GM21423 (cell line): Measurements from ENCODE around the gene TCTN3.
"Not testable (repeated sequence)": the region's sequence is repeated elsewhere in the genome, so short reads cannot be mapped to it uniquely, and the experiment has no call there.

Experiments
- ATAC-seq: cut with Tn5 transposase; IDR thresholded peaks from one replicate; pipeline ENCODE4 v1.9.1; 2021; ENCODE audit warnings: mild to moderate bottlenecking, moderate library complexity; ENCODE audit not compliant: unreplicated experiment

The TCTN3 gene

DNA sequence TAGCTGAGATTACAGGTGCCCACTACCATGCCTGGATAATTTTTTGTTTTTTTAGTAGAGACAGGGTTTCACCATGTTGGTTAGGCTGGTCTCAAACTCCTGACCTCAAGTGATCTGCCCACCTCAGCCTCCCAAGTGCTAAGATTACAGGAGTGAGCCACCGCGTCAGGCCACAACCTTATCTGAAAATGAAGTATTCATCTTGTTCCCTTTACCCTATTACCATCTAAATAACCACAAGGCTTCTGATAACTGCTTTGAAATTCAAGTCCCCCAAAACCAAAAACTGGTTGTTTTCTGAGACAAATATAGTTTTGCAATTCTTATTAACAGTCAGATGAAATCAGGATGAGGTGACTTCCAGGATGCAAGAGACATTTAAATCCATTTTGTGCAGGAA, 2.4 kb downstream of the TCTN3 start:
- ATAC-seq = no peak

DNA sequence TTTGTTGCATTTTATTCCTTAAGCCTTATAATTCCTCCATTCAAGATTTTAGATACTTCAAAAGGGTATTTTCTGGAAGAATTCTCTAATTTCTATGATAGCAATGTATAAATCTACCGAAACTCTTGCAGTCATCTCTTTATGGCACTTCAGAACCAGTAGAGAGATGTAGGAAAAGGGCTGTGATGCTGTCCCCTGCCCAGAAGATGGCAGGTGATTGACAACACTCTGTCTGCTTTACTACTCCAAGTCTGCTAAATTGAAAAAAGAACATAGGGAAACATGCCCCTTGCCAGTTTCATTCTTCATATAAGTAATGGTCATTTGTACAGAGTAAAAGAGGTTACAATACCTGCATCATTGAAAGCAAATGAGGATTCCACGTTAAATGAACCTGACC, 5.1 kb downstream of the TCTN3 start:
- no peak for ATAC-seq

DNA sequence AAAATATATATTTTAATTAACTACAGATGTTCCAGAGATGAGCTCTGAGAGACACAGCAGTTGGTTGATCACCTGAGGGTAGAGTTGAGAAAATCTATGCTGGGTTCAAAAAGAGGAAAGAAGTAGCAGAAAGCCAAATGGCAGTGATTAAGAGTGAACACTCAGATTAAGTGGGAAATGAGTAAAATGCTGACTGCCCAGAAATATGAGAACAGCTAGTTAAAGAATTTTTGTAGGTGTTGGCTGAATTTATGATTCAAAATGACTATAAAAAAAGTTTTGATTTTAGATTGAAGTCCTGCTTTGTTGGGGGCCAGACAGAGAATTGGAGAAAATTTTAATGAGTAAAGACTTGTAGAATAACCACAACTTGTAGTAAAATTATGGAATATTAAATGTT, 9.8 kb downstream of the TCTN3 start:
- no peak for ATAC-seq

DNA sequence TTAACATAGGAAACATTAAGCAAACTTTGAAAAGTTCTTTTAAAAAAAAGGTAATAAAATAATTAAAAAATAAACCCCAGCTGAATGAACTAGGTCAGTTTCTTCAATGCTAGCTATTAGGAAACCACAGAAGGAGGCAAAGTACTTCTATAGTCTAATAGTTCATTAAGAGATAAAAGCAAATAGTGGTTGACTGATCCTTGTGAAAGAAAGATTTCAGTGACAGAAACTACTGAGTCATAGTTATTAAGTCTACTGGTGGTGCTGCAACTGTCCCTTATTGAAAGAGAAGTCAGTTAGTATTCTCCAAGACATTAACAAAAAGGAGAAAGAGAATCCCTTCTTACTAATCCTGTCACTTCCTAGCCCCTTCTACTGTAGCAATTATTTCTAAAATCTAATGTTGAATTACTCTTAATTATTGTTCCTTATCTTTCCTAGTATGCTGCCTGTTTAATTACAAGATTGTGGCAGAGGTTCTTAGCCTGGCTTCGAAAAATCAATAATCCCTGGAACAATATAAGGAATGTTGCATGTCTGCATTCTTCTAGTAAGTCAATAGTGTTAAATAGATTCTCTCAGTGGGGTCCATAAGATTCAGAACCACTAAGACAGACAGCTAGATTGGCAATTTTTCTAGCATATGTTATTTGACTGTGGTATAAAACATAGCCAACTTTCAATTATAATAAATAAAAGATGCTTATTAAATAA, 18.2 kb downstream of the TCTN3 start:
- no peak for ATAC-seq

DNA sequence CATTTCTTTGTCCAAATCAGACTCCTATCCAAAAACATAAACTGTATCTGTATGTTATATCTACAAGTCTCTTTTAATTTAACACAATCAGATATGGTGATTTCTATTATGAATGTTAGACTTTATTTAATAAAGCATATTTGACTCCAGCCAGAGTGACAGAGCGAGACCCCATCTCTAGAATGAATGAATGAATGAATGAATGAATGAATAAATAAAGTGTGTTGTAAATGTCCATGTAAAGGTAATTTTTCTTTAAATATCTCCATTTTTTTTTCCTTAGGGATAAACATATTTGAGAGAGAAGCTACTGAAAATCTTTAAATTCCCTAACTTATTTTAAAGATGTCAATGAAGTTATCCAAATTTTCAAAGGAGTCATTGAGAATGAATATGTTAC, 19.1 kb downstream of the TCTN3 start:
- no peak for ATAC-seq

DNA sequence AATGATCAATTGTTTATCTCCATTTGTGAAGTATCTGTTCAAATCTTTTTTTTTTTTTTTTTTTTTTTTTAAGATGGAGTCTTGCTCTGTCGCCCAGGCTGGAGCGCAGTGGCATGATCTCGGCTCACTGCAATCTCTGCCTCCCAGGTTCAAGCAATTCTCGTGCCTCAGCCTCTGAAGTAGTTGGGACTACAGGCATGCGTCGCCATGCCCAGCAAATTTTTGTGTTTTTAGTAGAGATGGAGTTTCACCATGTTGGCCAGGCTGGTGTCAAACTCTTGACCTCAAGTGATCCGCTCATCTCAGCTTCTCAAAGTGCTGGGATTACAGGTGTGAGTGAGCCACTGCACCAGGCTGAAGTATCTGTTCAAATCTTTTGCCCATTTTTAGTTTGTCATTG, 21.1 kb downstream of the TCTN3 start:
- not testable (repeated sequence) for ATAC-seq

DNA sequence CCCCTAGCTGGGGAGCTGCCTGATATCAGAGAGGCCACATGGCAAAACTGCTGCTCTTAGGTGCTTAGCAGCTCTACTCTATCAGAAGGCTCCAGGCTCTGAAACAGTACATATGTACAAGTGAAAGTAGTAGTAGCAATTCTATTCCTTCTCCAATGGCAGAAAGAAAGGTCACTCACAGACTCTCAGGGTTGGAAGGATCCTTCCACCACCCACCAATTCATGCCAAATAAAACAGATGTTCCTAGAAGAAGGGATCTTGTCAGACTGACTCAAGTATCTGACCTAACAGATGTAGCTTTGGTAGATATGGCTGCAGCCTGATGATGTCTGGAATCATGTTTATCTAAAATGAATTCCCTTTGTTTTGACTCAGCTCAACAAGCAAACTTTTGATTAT, 29.2 kb downstream of the TCTN3 start:
- ATAC-seq = no peak

DNA sequence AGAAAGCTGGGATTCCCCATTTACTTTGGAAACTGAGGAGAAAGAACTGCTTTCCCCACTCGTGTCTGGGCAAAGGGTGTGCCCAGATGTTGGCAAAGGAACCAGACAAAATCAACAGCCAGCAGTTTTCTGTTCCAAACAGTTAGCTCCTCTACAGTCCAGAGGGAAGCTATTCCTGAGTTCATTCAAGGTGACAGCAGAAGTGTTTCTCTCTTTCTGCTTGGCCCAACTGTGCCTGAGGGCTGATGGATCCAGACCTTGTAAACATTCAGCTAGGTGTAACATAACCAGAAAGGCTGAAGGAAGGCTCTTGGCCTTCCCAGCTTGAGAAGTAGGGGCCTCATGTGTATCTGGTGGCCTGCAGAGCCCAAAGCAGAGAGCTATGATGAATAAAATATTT, 30.2 kb downstream of the TCTN3 start:
- no peak for ATAC-seq

DNA sequence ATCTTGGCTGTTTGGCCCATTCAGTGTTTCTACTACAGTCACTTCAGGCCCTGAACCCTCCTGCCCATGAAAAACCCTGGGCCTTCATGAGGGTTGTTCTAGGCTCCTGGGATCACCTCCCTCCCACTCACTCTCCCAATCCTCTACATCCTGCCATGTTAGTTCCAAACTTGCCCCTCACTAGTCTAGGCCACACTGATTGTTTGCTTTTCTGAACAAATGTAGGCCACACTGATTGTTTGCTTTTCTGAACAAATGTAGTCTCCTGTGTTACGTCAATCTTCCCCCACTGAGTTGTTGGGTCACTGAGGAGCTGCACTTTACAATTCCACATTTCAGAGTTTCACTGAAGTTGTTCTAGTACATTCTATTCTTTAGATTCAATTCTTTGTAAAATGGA, 31.9 kb downstream of the TCTN3 start:
- no peak for ATAC-seq

DNA sequence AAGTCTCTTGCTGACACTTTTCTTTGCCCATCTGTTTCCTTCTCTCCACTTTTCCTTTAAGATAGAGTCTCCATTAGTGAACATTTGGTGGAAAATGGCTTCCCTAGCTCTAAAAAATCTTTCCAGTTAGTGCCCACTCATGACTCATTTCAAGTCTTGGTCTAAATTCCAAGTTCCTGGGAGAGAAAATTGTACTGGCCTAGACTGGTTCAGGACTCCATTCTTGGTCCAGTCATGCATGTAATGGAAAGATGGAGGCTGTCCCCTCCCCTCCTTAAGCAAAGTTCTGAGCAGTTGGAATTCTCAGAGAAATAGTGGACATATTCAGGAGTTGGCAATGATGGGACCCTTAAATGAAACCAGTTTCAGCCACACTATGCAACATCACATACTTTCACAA, 33.4 kb downstream of the TCTN3 start:
- no peak for ATAC-seq

DNA sequence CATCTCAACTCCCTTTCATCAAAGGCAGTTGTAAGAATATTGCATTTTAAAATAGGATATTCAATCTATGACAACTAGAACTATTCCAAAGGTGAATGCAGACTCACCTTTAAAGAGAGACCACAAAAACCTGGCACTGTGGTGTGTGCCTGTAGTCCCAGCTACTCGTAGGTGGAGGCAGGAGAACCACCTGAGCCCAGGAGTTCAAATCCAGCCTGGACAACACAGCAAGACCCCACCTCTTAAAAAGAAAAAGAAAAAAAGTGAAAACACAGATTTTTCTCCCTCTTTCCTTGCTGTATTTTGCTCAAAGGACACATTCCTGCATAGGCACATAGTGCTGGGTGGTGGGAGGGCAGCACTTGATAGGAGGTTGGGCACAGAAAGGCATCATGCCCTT, 36.5 kb downstream of the TCTN3 start:
- no peak for ATAC-seq

DNA sequence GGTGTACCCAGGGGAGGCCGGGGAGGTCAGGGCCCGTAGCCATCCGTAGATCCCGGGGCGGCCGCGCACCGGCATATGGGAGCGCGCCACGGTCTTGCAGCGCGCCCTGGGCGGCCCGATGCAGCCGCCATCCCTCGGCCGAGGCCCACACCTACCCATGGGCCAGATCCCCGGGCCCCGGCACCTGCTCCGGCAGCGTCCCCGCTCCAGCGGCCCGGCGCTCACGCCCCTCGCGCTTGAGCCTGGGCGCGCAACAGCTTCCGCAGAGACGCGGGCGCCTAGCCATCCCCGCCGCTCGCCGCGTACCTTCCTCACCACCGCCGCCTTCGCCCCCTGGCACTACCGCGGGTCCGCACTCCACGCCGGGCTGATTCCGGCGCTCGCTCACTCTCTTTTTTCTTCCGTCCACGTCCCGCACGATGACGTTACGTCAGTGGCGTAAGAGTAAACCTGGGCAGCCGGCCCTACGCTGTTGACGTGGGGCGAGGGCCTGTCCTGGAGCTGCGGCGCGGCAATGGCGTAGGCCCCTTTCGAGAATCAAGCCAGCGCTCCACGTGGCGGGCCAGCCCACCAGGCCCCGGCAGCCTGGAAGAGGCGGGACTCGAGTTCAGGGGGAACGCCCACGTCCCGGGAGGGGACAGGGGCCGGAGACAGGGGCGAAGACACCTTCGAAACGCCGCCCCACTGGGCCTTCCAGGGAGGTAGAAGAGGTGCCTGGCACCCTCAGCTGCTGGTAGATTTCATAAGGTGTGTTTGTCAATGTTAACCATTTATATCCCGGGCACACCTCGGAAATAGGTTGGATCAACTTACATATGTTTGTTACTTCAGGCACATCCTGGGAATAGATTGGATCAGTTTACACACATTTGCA, 37.2 kb downstream of the TCTN3 start, which contains the start of gene ALDH18A1:
ALDH18A1 (minus strand) TSS at position 421 of the 874 bp plus-strand sequence. CDS start 3,334 bp downstream, outside the sequence.
- ATAC-seq = peak; percentile 91

DNA sequence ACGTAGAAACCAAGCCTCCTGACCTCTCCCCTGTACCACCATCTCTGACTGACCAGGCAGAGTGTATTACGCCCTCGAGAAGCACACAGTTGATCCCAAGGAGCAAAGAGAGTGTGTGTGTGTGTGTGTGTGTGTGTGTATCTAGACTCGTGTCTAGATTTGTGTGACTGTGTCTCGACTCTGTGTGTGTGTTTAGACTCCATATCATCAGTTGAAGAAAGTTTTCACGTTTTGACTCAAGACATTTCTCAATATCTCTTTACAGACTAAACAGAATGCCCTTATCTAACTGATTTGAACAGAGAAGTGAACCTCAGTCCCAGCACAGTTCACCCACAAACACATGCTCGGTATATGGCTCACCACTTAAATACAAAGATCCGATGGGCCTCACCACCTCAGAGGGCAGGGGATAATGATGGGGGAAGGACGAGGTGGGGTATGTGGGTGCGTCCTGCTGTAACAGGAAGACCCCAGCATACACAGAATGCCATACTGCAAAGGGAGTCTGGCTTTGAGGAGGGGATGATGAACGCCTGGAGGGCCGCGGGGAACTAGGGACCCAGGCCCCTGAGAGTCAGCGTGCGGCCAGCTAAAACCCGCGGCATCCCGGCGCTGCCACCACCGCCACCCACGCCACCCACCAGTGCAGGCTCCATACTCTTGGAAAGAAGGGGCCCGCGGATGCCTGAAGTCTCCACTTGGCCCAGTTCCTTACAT, 38.0 kb downstream of the TCTN3 start:
- ATAC-seq = peak; percentile 12

DNA sequence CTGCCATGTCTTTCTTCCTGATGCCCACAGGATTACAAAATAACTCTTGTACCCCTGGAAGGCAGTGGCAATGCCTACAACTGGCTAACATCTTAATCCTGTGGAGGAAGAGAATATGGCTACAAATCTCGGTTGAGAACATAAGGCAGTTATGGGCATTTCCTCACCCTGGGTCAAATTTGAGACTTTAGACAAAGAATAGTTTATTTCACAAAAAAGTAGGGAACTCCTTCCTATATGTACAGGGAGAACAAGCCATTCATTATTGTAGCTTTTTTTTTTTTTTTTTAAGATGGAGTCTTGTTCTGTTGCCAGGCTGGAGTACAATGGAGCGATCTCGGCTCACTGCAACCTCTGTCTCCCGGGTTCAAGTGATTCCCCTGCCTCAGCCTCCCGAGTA, 39.8 kb downstream of the TCTN3 start:
- no peak for ATAC-seq

DNA sequence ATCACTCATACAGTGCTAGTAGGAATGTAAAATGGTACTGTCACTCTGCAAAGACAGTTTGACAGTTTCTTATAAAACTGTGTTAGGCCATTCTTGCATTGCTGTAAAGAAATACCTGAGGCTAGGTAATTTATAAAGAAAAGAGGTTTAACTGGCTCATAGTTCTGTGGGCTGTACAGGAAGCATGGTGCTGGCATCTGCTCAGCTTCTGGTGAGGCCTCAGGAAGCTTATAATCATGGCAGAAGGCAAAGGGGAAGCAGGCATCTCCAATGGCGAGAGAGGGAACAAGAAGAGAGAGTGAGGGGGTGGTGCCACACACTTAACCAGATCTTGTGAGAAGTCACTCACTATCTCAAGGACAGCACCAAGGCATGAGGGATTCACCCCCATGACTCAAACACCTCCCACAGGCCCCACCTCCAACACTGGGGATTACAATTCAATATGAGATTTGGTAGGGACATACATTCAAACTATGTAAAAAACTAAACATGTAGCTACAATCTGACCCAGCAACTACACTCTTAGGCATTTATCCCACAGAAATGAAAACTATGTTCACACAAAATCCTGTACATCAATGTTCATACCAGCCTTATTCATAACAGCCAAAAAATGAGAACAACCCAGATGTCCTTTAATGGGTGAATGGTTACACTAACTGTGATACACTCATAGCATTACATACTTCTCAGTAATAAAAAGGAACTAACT, 42.2 kb downstream of the TCTN3 start:
- no peak for ATAC-seq

DNA sequence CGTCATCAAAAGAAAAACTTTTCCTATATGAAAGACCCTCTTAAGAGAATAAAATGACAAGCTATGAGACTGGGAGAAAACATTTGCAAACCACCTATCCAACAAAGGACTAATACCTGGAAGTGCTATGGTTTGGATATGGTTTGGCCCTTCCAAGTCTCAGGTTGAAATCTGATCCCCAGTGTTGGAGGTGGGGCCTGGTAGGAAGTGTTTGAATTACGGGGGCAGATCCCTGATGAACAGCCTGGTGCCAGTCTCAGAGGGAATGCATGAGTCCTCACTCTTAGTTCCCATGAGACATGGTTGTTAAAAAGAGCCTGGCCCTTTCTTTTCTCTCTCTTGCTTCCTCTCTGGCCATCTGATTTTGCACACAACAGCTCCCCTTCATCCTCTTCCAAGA, 43.5 kb downstream of the TCTN3 start:
- ATAC-seq = no peak

DNA sequence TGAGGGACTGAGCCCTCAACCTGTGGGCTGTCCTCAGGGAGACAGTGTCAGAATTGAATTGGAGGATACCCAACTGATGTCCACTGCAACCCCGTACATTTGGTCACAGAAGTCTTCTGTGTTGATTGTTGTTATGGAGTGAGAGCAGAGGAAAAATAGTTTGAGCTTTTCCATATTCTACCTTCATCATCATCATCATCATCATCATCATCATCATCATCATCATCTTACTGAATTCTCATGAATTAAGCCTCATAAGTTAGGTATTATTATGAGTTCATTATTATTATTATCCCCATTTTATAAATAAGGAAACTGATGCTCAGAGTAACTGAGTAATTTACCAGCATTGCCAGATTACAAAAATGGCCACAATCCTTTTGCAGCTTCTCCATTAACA, 45.6 kb downstream of the TCTN3 start:
- no peak for ATAC-seq

DNA sequence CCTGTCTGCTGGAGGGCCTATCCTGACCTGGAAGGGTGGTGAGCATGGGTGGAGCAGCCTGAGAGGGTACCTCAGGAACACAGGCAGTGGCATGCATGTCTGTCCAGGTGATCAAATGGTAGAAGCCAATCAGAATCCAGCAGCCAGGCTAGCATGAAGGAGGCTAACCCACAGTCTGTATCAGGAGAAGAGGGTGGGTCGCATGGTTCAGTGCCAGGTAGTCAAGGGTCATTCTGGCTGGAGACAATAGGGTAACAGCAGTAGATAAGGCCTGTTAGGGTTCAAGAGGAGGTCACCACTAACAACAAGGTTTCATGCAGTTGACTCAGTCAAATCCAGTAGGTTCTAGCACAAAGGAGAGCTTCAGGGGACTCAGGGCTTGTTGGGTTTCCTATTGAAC, 47.6 kb downstream of the TCTN3 start:
- no peak for ATAC-seq

DNA sequence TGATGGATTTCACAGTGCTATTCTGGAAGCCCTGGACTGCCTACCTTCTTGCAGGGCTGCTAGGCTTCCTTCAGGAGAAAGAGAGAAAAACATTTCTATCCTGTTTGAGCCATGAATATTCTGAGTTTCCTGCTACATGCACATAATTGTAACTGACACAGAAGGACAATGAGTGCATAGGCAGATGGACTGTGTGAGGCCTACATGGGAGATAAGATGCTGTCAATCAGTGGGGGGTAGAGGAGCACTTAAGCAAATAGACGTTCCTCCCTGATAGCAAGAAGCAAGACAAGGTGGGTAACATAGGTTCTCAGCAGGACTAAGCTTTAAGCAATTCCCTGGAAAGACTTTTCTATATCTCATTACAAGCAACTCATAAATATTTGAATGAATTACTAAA, 48.8 kb downstream of the TCTN3 start:
- ATAC-seq = no peak

DNA sequence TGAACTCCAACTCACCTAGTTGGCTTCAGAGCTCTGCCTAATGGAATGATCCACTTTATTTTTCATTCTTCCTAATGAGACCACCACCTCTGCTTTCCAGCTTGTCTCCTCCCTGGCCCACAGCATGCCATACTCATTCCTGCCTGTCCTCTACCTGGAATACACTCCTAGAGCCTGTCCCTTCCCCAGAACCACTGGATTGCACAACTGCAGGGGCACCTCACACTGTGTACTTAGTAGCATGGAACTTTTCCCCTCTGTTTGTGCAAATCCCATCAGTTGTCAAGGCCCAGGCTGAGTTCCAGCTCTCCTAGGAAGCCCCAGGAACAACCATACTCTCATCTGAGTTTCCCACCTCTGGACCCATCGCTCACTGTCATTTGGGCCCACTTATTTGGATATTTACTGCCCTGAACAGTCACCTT, 52.8 kb downstream of the TCTN3 start:
- no peak for ATAC-seq

DNA sequence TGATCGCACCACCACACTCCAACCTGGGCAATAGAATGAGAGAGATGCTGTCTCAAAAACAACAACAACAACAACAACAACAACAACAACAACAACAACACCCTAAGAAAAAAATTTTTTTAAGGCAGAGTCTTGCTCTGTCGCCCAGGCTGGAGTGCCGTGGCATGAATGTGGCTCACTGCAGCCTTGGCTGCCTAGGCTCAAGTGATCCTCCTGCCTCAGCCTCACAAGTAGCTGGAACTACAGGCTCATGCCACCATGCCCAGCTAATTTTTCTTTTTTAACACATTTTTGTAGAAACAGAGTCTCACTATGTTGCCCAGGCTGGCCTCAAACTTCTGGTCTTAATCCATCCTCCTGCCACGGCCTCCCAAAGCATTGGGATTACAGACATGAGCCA, 55.8 kb downstream of the TCTN3 start:
- ATAC-seq = no peak
